Measurements from ENCODE around the gene GPR146. TPM values are rescaled to one million over a fixed set of nuclear protein-coding genes. Genes with fewer than 3 reads are reported as not detected.
A peak's percentile ranks its signal among the peaks of the same experiment; 100 is the strongest.

Gene GPR146
- total RNA-seq, 1 donor, result not detected

- no peak for DNase-seq (ENCODE audit: low read depth)
- TF ChIP-seq, protein P1, sequence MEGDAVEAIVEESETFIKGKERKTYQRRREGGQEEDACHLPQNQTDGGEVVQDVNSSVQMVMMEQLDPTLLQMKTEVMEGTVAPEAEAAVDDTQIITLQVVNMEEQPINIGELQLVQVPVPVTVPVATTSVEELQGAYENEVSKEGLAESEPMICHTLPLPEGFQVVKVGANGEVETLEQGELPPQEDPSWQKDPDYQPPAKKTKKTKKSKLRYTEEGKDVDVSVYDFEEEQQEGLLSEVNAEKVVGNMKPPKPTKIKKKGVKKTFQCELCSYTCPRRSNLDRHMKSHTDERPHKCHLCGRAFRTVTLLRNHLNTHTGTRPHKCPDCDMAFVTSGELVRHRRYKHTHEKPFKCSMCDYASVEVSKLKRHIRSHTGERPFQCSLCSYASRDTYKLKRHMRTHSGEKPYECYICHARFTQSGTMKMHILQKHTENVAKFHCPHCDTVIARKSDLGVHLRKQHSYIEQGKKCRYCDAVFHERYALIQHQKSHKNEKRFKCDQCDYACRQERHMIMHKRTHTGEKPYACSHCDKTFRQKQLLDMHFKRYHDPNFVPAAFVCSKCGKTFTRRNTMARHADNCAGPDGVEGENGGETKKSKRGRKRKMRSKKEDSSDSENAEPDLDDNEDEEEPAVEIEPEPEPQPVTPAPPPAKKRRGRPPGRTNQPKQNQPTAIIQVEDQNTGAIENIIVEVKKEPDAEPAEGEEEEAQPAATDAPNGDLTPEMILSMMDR (IDR thresholded peaks at IDR 0.05; ENCODE audit: insufficient read depth, low read depth, low read length), result no peak
- H3K4me3 ChIP-seq (ENCODE audit: low read depth, low read length), result no peak overlapping the region
These were observed 13.3 kb downstream of the GPR146 start for GRCh38 chr7:1057416-1058291.

DNA sequence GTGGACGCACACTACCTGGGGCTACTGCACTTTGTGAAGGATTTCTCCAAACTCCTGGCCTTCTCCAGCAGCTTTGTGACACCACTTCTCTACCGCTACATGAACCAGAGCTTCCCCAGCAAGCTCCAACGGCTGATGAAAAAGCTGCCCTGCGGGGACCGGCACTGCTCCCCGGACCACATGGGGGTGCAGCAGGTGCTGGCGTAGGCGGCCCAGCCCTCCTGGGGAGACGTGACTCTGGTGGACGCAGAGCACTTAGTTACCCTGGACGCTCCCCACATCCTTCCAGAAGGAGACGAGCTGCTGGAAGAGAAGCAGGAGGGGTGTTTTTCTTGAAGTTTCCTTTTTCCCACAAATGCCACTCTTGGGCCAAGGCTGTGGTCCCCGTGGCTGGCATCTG, 14.0 kb downstream of the GPR146 start:
- TF ChIP-seq, protein P1 (IDR thresholded peaks at IDR 0.05; ENCODE audit: insufficient read depth, low read depth, low read length), result no peak
- DNase-seq (ENCODE audit: low read depth), result no peak
- H3K4me3 ChIP-seq (ENCODE audit: low read depth, low read length), result no peak overlapping the region

DNA sequence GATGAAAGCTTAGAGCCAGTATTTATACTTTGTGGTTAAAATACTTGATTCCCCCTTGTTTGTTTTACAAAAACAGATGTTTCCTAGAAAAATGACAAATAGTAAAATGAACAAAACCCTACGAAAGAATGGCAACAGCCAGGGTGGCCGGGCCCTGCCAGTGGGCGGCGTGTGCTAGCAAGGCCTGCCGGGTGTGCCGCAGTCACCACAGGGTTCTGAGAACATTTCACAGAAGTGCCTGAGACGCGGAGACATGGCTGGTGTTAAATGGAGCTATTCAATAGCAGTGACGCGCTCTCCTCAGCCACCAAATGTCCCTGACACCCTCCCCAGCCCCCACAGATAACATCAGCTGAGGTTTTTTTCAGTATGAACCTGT, 14.5 kb downstream of the GPR146 start:
- TF ChIP-seq, protein P1 (IDR thresholded peaks at IDR 0.05; ENCODE audit: insufficient read depth, low read depth, low read length), result no peak
- no peak for DNase-seq (ENCODE audit: low read depth)
- no peak overlapping the region for H3K4me3 ChIP-seq (ENCODE audit: low read depth, low read length)

DNA sequence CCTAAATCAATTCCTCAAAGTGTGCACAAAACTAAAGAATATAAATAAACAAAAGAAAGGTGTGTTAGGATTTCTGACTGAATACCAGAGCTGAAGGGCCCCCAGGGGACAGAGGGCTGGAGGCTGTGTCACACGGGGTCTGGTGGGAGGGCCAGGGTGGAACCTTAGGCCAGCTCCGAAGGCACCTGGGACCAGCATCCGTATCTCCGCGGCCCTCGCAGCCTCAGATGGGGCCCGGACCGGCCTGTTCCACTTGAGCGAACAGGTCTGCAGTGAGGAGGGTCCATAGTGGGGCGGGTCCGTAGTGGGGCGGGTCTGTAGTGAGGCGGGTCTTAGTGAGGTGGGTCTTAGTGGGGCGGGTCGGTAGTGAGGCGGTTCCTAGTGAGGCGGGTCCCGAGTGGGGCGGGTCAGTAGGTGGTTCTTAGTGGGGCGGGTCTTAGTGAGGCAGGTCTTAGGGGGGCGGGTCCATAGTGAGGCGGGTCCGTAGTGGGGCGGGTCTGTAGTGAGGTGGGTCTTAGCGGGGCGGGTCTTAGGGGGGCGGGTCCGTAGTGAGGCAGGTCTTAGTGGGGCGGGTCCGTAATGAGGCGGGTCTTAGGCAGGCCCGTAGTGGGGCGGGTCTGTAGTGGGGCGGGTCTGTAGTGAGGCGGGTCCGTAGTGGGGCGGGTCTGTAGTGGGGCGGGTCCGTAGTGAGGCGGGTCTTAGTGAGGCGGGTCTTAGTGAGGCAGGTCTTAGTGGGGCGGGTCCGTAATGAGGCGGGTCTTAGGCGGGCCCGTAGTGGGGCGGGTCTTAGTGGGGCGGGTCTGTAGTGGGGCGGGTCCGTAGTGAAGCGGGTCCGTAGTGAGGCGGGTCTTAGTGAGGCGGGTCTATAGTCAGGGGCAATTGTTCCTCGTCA, 15.1 kb downstream of the GPR146 start:
- TF ChIP-seq, protein P1 (IDR thresholded peaks at IDR 0.05; ENCODE audit: insufficient read depth, low read depth, low read length), result no peak
- peak; percentile 50 for DNase-seq (ENCODE audit: low read depth)
- H3K4me3 ChIP-seq (ENCODE audit: low read depth, low read length), result no peak overlapping the region

GRCh38 chr7:1060315-1061072, 16.1 kb downstream of the GPR146 start:
- peak overlapping the region; percentile 21 for H3K4me3 ChIP-seq (ENCODE audit: low read depth, low read length)
- TF ChIP-seq, protein P1 (IDR thresholded peaks at IDR 0.05; ENCODE audit: insufficient read depth, low read depth, low read length), result no peak
- no peak for DNase-seq (ENCODE audit: low read depth)

DNA sequence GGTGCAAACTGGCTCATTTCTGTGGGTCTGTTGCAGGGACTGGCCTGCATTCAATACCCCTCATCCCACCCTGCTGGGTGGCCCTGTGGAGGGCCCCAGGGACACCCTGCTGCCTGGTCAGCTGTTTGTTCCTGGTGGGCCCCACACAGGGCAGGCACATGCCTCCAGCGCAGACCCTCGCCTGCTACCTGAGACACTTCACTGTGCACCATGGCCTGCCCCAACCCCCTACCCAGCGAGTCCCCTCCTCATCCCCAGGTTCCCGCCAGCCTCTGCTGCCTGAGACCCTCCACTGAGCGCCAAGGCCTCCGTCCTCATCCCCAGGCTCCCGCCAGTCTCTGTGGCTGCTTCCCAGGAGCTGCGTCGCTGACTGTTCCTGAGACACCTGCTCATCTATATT, 16.8 kb downstream of the GPR146 start:
- TF ChIP-seq, protein P1 (IDR thresholded peaks at IDR 0.05; ENCODE audit: insufficient read depth, low read depth, low read length), result no peak
- H3K4me3 ChIP-seq (ENCODE audit: low read depth, low read length), result no peak overlapping the region
- no peak for DNase-seq (ENCODE audit: low read depth)

Data from fibroblast of villous mesenchyme (primary cell).